Right ventricle myocardium inferior (tissue), 1 donor: ENCODE data around the gene MRNIP. TPM values are rescaled to one million over a fixed set of nuclear protein-coding genes. Genes with fewer than 3 reads are reported as not detected.

Source experiments
- ATAC-seq: fragments of 200-7000 bp; cut with Tn5 transposase; one replicate; pipeline ENCODE4 v1.9.1; 2020; ENCODE audit warnings: mild to moderate bottlenecking, moderate library complexity
- DNase-seq: peaks from one replicate; pipeline ENCODE4 v3.0.0; 2021; ENCODE audit errors: missing footprints
- intact Hi-C: fragments of 100-400 bp; cut with DNase I; formaldehyde crosslinking; loops from one replicate; pipeline ENCODE4 v1.11.0; 2022
- total RNA-seq: library from RNA; stranded (reverse); fragmentation: NEBNext Ultra II Directional; extraction: Animal tissue kit (Norgen Biotek cat#: 25700); gene quantifications from one replicate; pipeline ENCODE4 v1.2.1, GENCODE V29; 2021
- donor health status: DM: no; HTN: yes; CAD: no; lungs with severe emphysema.

MRNIP gene
- total RNA-seq, 1 donor from 2014 or later: 12.2 TPM

- intact Hi-C loops: no loop called here
Measured at GRCh38 chr5:179890751-179891682, 32.4 kb upstream of the MRNIP start.

GRCh38 chr5:179889885-179890284 is 31.3 kb upstream of the MRNIP start:
- DNase-seq (no peak), ATAC-seq (no peak)
- intact Hi-C loops: no loop called here

More at GRCh38 chr5:179890751-179891682, 32.4 kb upstream of the MRNIP start:
- no peak for ATAC-seq
- DNase-seq: no peak

GRCh38 chr5:179887802-179888201 is 29.2 kb upstream of the MRNIP start:
- DNase-seq: no peak
- no peak for ATAC-seq
- intact Hi-C loops: no loop called here

- intact Hi-C loops: no loop called here
- DNase-seq (no peak), ATAC-seq (peak; percentile 69)
Measured at GRCh38 chr5:179887095-179887494, 28.5 kb upstream of the MRNIP start.

GRCh38 chr5:179886190-179886911 is 27.7 kb upstream of the MRNIP start:
- intact Hi-C loops: no loop called here
- peak; percentile 28 for ATAC-seq
- DNase-seq: no peak

GRCh38 chr5:179885491-179886090 is 27.0 kb upstream of the MRNIP start:
- intact Hi-C loops: no loop called here
- ATAC-seq (no peak), DNase-seq (no peak)

- ATAC-seq (no peak), DNase-seq (no peak)
- intact Hi-C loops: no loop called here
Measured at GRCh38 chr5:179883163-179883562, 24.5 kb upstream of the MRNIP start.

- DNase-seq (no peak), ATAC-seq (no peak)
- intact Hi-C loops: no loop called here
Measured at GRCh38 chr5:179882338-179882737, 23.7 kb upstream of the MRNIP start.

- DNase-seq: no peak
Measured at GRCh38 chr5:179880848-179881590, 22.4 kb upstream of the MRNIP start.

GRCh38 chr5:179880066-179880650 is 21.5 kb upstream of the MRNIP start:
- DNase-seq (no peak), ATAC-seq (no peak)
- intact Hi-C loops: no loop called here

More at GRCh38 chr5:179880848-179881590, 22.4 kb upstream of the MRNIP start:
- intact Hi-C loops: no loop called here
- no peak for ATAC-seq

- intact Hi-C loops: no loop called here
- DNase-seq (no peak), ATAC-seq (no peak)
Measured at GRCh38 chr5:179879690-179880010, 21.0 kb upstream of the MRNIP start.

GRCh38 chr5:179879003-179879689 is 20.5 kb upstream of the MRNIP start:
- DNase-seq (no peak), ATAC-seq (no peak)
- intact Hi-C loops: no loop called here

- no peak for ATAC-seq
- no peak for DNase-seq
Measured at GRCh38 chr5:179878222-179879002, 19.8 kb upstream of the MRNIP start.

GRCh38 chr5:179876610-179876952 is 18.0 kb upstream of the MRNIP start:
- DNase-seq: no peak
- intact Hi-C loops: no loop called here
- no peak for ATAC-seq

More at GRCh38 chr5:179878222-179879002, 19.8 kb upstream of the MRNIP start:
- intact Hi-C loops: no loop called here

GRCh38 chr5:179875741-179876609 is 17.4 kb upstream of the MRNIP start:
- DNase-seq (peak; percentile 3), ATAC-seq (no peak)
- intact Hi-C loops: no loop called here

GRCh38 chr5:179874536-179875292 is 16.1 kb upstream of the MRNIP start:
- intact Hi-C loops: loop anchor here (5.0 kb wide), 1 partner anchor 218 kb away; no protein-coding TSS in a partner anchor
- no peak for ATAC-seq
- DNase-seq: peak; percentile 32
